Stimulated activated CD4-positive, alpha-beta T cell treated with anti-CD3 and anti-CD28 coated beads, Interleukin-4, amount 100 ng/mL, for 48 hours (primary cell): ENCODE measurements around the gene SRC.
"Not testable (repeated sequence)": the region's sequence is repeated elsewhere in the genome, so short reads cannot be mapped to it uniquely, and the experiment has no call there.

Experiments used
- DNase-seq, 2 donors: peaks; one replicate each; pipeline ENCODE4 v3.0.0-alpha.2; 2020; ENCODE audit warnings: low read depth in 2 of 2

SRC gene

GRCh38 chr20:37363221-37364012 is 17.5 kb downstream of the SRC start:
- DNase-seq = no peak

GRCh38 chr20:37364013-37364926 is 18.3 kb downstream of the SRC start:
- DNase-seq = no peak

GRCh38 chr20:37364927-37365272 is 19.0 kb downstream of the SRC start:
- DNase-seq = no peak

- DNase-seq = no peak
Observed at GRCh38 chr20:37365760-37366638, 20.1 kb downstream of the SRC start.

GRCh38 chr20:37366743-37367142 is 20.8 kb downstream of the SRC start:
- DNase-seq = no peak

GRCh38 chr20:37369846-37370245 is 23.9 kb downstream of the SRC start:
- no peak for DNase-seq

- DNase-seq = not testable (repeated sequence)
Observed at GRCh38 chr20:37371845-37372244, 25.9 kb downstream of the SRC start.

- DNase-seq = no peak
Observed at GRCh38 chr20:37372441-37372840, 26.5 kb downstream of the SRC start.

GRCh38 chr20:37373020-37373598 is 27.2 kb downstream of the SRC start:
- DNase-seq = no peak

- DNase-seq = no peak
Observed at GRCh38 chr20:37375227-37375626, 29.3 kb downstream of the SRC start.

- DNase-seq = no peak
Observed at GRCh38 chr20:37376324-37376723, 30.4 kb downstream of the SRC start.

- no peak for DNase-seq
Observed at GRCh38 chr20:37376791-37377190, 30.9 kb downstream of the SRC start.

- DNase-seq = no peak
Observed at GRCh38 chr20:37377346-37378081, 31.6 kb downstream of the SRC start.

- DNase-seq = no peak
Observed at GRCh38 chr20:37378420-37378784, 32.5 kb downstream of the SRC start.

- DNase-seq = no peak
Observed at GRCh38 chr20:37378785-37379598, 33.1 kb downstream of the SRC start.

GRCh38 chr20:37379967-37380828 is 34.3 kb downstream of the SRC start:
- no peak for DNase-seq

- DNase-seq = no peak
Observed at GRCh38 chr20:37380864-37381579, 35.1 kb downstream of the SRC start.
